SU-DHL-6 (cell line): ENCODE measurements around the gene LIPM.

Source experiments
- H2AFZ ChIP-seq: fragments of 200-600 bp; sonication (generic); 2 replicates; pipeline ENCODE4 v1.6.1; 2014; ENCODE audit warnings: low read depth, mild to moderate bottlenecking, moderate library complexity, mixed read lengths, antibody characterized with exemption, low read length; ENCODE audit not compliant: severe bottlenecking
- H3F3A ChIP-seq: fragments of 200-600 bp; shearing (Covaris generic); 2 replicates; pipeline ENCODE4 v1.6.0; 2016; ENCODE audit warnings: antibody characterized with exemption, mild to moderate bottlenecking; ENCODE audit not compliant: insufficient read depth
- H3K27ac ChIP-seq: fragments of 200-600 bp; sonication (generic); 2 replicates; pipeline ENCODE4 v1.5.1; 2016; ENCODE audit warnings: low read depth, mild to moderate bottlenecking, low read length, moderate library complexity, mixed read lengths
- H3K27me3 ChIP-seq: fragments of 200-600 bp; sonication (generic), shearing (Covaris generic); 2 replicates; pipeline ENCODE4 v1.6.0; 2014; ENCODE audit warnings: mild to moderate bottlenecking, low read length
- H3K36me3 ChIP-seq: fragments of 200-600 bp; sonication (generic); 2 replicates; pipeline ENCODE4 v1.6.1; 2014; ENCODE audit warnings: mild to moderate bottlenecking, low read length, mixed read lengths
- H3K4me2 ChIP-seq: fragments of 300-600, 200-600 bp; shearing (Covaris generic), sonication (generic); 2 replicates; pipeline ENCODE4 v1.6.0; 2014; ENCODE audit warnings: low read length, low read depth, mild to moderate bottlenecking; ENCODE audit not compliant: poor library complexity, severe bottlenecking
- H3K4me3 ChIP-seq: fragments of 200-600 bp; sonication (generic); 2 replicates; pipeline ENCODE4 v1.5.1; 2014; ENCODE audit warnings: antibody characterized with exemption, low read length, mild to moderate bottlenecking, mixed read lengths; ENCODE audit not compliant: insufficient read depth, poor library complexity, severe bottlenecking
- H3K79me2 ChIP-seq: fragments of 200-600 bp; sonication (generic); 2 replicates; pipeline ENCODE4 v1.6.1; 2014; ENCODE audit warnings: mild to moderate bottlenecking, low read length, moderate library complexity; ENCODE audit not compliant: insufficient read depth
- H3K9ac ChIP-seq: fragments of 200-600 bp; sonication (generic); 2 replicates; pipeline ENCODE4 v1.7.0; 2014; ENCODE audit warnings: mild to moderate bottlenecking, low read length
- H3K9me2 ChIP-seq: fragments of 200-600 bp; sonication (generic); replicated peaks from 2 replicates; pipeline ENCODE4 v1.6.1; 2014; ENCODE audit warnings: low read length; ENCODE audit not compliant: insufficient read depth
- H3K9me3 ChIP-seq: fragments of 200-600 bp; sonication (generic); 2 replicates; pipeline ENCODE4 v1.6.1; 2014; ENCODE audit warnings: low read length, mixed read lengths; ENCODE audit not compliant: insufficient read depth
- H4K20me1 ChIP-seq: fragments of 200-600 bp; sonication (generic); 2 replicates; pipeline ENCODE4 v1.6.1; 2014; ENCODE audit warnings: low read depth, mild to moderate bottlenecking, antibody characterized with exemption, low read length, moderate library complexity, mixed read lengths
- CTCF ChIP-seq: fragments of 200-600 bp; sonication (generic); IDR thresholded peaks from one replicate; pipeline ENCODE4 v1.5.1; 2017; ENCODE audit warnings: antibody characterized with exemption, mild to moderate bottlenecking, low read length, moderate library complexity; ENCODE audit not compliant: insufficient read depth, poor library complexity, severe bottlenecking
- EZH2phosphoT487 ChIP-seq: fragments of 200-600 bp; sonication (generic), shearing (Covaris generic); conservative IDR thresholded peaks from 2 replicates; pipeline ENCODE4 v1.6.1; 2018; ENCODE audit warnings: mild to moderate bottlenecking, antibody characterized with exemption, low read length, moderate library complexity, mixed read lengths

LIPM gene

GRCh38 chr10:88786032-88786770 lies 16.3 kb upstream of the LIPM start:
- Histone ChIP-seq H3F3A (no peaks in the 10 kb centered on the region), H3K9ac (no peak overlapping the region), H2AFZ (no peak overlapping the region), H3K9me2 (no peaks in the 10 kb centered on the region), H3K4me2 (no peak overlapping the region), H3K79me2 (no peaks in the 10 kb centered on the region), H3K9me3 (no peaks in the 10 kb centered on the region), H3K36me3 (no peaks in the 10 kb centered on the region), H4K20me1 (no peaks in the 10 kb centered on the region), H3K4me3 (no peak overlapping the region), H3K27ac (no peak overlapping the region), H3K27me3 (no peaks in the 10 kb centered on the region)
- TF ChIP-seq CTCF (no peak), EZH2phosphoT487 (no peak)

- H4K20me1 ChIP-seq: no peaks in the 10 kb centered on the region
- no peak for TF ChIP-seq CTCF
- H3K9me2 ChIP-seq: no peaks in the 10 kb centered on the region
Measured at GRCh38 chr10:88787463-88787862, 15.1 kb upstream of the LIPM start.

GRCh38 chr10:88788924-88789323 lies 13.6 kb upstream of the LIPM start:
- TF ChIP-seq CTCF (no peak), EZH2phosphoT487 (no peak)
- H3K4me2 ChIP-seq: no peak overlapping the region
- H2AFZ ChIP-seq: no peak overlapping the region
- H4K20me1 ChIP-seq: no peaks in the 10 kb centered on the region
- no peaks in the 10 kb centered on the region for H3K9me2 ChIP-seq
- no peaks in the 10 kb centered on the region for H3K27me3 ChIP-seq
- H3K79me2 ChIP-seq: no peaks in the 10 kb centered on the region
- H3K4me3 ChIP-seq: no peak overlapping the region
- no peaks in the 10 kb centered on the region for H3F3A ChIP-seq
- H3K9me3 ChIP-seq: no peaks in the 10 kb centered on the region
- no peak overlapping the region for H3K27ac ChIP-seq
- no peak overlapping the region for H3K9ac ChIP-seq
- no peaks in the 10 kb centered on the region for H3K36me3 ChIP-seq

More at GRCh38 chr10:88787463-88787862, 15.1 kb upstream of the LIPM start:
- H3K4me3 ChIP-seq: no peak overlapping the region
- no peak overlapping the region for H3K9ac ChIP-seq
- H3K79me2 ChIP-seq: no peaks in the 10 kb centered on the region
- H3K4me2 ChIP-seq: no peak overlapping the region
- no peak overlapping the region for H2AFZ ChIP-seq
- H3K36me3 ChIP-seq: no peaks in the 10 kb centered on the region
- H3F3A ChIP-seq: no peaks in the 10 kb centered on the region
- H3K27me3 ChIP-seq: no peaks in the 10 kb centered on the region
- H3K27ac ChIP-seq: no peak overlapping the region
- no peaks in the 10 kb centered on the region for H3K9me3 ChIP-seq
